ENCODE measurements around the gene BAIAP2.

- TF ChIP-seq CTCF (IDR thresholded peaks at IDR 0.05; ENCODE audit: poor library complexity, severe bottlenecking) (no peak), EZH2 (IDR thresholded peaks at IDR 0.05; ENCODE audit: borderline replicate concordance, insufficient read depth, low read length, poor library complexity, severe bottlenecking) (no peak), SMC3 (conservative IDR thresholded peaks at IDR 0.05; ENCODE audit: poor library complexity) (no peak), EP300 (conservative IDR thresholded peaks at IDR 0.05; ENCODE audit: poor library complexity, severe bottlenecking) (no peak), POLR2AphosphoS5 (IDR thresholded peaks at IDR 0.05) (no peak)
Measured at GRCh38 chr17:81026266-81027036, 8.5 kb upstream of the BAIAP2 start.
